Hepatocyte (in vitro differentiated cells): ENCODE measurements around the gene PIK3R6. TPM values are rescaled to one million over a fixed set of nuclear protein-coding genes. Genes with fewer than 3 reads are reported as not detected.

Source experiments
- DNase-seq: peaks from one replicate; pipeline ENCODE4 v3.0.0-alpha.2; 2016; ENCODE audit warnings: low spot score
- H2AFZ ChIP-seq: fragments of 200-600 bp; sonication (generic); 2 replicates; pipeline ENCODE4 v1.6.0; 2016; ENCODE audit warnings: antibody characterized with exemption, mild to moderate bottlenecking
- H3K27ac ChIP-seq: fragments of 200-600 bp; sonication (generic); 2 replicates; pipeline ENCODE4 v1.5.1; 2016; ENCODE audit warnings: mild to moderate bottlenecking
- H3K27me3 ChIP-seq: fragments of 200-600 bp; sonication (generic); 2 replicates; pipeline ENCODE4 v1.6.1; 2016
- H3K36me3 ChIP-seq: fragments of 200-600 bp; sonication (generic); replicated peaks from 2 replicates; pipeline ENCODE4 v1.5.1; 2016; ENCODE audit warnings: low read depth; ENCODE audit not compliant: insufficient read depth
- H3K4me1 ChIP-seq: fragments of 200-600 bp; sonication (generic); 2 replicates; pipeline ENCODE4 v1.5.1; 2016; ENCODE audit warnings: mild to moderate bottlenecking, moderate library complexity; ENCODE audit not compliant: insufficient read depth
- H3K4me2 ChIP-seq: fragments of 200-600 bp; sonication (generic); 2 replicates; pipeline ENCODE4 v1.6.0; 2016
- H3K4me3 ChIP-seq: fragments of 200-600 bp; sonication (generic); 2 replicates; pipeline ENCODE4 v1.5.1; 2016; ENCODE audit warnings: mild to moderate bottlenecking
- H3K79me2 ChIP-seq: fragments of 200-600 bp; sonication (generic); 2 replicates; pipeline ENCODE4 v1.6.0; 2017; ENCODE audit warnings: mild to moderate bottlenecking
- H3K9me2 ChIP-seq: fragments of 200-600 bp; sonication (generic); replicated peaks from 2 replicates; pipeline ENCODE4 v1.6.0; 2017; ENCODE audit warnings: mild to moderate bottlenecking; ENCODE audit not compliant: insufficient read depth
- H3K9me3 ChIP-seq: fragments of 200-600 bp; sonication (generic); 2 replicates; pipeline ENCODE4 v1.5.1; 2016; ENCODE audit warnings: low read depth, mild to moderate bottlenecking
- H4K20me1 ChIP-seq: fragments of 200-600 bp; sonication (generic); 2 replicates; pipeline ENCODE4 v1.6.0; 2016; ENCODE audit warnings: mild to moderate bottlenecking; ENCODE audit not compliant: insufficient read depth, poor library complexity, severe bottlenecking
- EZH2 ChIP-seq: fragments of 200-600 bp; sonication (generic); IDR thresholded peaks from 2 replicates; pipeline ENCODE4 v1.6.1; 2016; ENCODE audit warnings: antibody characterized with exemption, mild to moderate bottlenecking, borderline replicate concordance
- EZH2phosphoT487 ChIP-seq: fragments of 200-600 bp; sonication (generic); IDR thresholded peaks from one replicate; pipeline ENCODE4 v1.6.1; 2018; ENCODE audit warnings: antibody characterized with exemption, mild to moderate bottlenecking, low read depth, moderate library complexity; ENCODE audit not compliant: unreplicated experiment, severe bottlenecking
- WGBS: methylation state at CpG from one replicate; pipeline ENCODE4 v1.1.6; 2016; ENCODE audit warnings: low lambda C conversion rate; ENCODE audit errors: missing lambda C conversion rate; 5-methylcytosine and 5-hydroxymethylcytosine counted together
- polyA plus RNA-seq: library from polyadenylated mRNA; unstranded; fragments of >200 nt; fragmentation: Nextera tagmentation; extraction: Ambion mirVana; gene quantifications from 2 replicates; pipeline ENCODE4 v1.2.1, GENCODE V29; 2016
- total RNA-seq: library from RNA; depleted of rRNA; stranded (reverse); fragments of >200 nt; gene quantifications from 2 replicates; pipeline ENCODE4 v1.2.3, GENCODE V29; 2014
- TF ChIP-seq, protein P1 (sequence below): fragments of 200-600 bp; sonication (generic); IDR thresholded peaks from 2 replicates; pipeline ENCODE4 v1.5.1; 2016; ENCODE audit warnings: antibody characterized with exemption, mild to moderate bottlenecking; ENCODE audit not compliant: poor library complexity

Gene PIK3R6
- total and polyA plus RNA-seq, 2 experiments from 2014 or later = 0.07 to 0.10 TPM

DNA sequence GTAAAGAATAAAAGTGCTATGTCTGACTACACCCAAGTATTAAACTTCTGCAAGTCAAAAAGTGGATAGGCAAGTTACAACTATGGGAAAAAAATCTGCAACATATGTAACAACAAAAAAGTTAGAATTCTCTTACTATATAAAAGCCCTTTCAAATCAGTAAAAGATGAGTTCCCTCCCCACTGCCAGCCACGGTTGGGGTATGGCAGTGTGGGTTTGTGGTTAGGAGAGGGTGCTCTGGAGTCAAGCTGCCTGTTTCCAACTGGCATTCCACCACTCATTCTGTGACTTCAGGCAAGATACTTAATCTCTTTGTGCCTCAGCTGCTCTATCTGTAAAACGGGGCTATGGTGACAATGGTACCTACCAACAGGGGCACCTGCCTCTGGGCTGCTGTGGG is 41.7 kb downstream of the PIK3R6 start:
- H3K79me2 ChIP-seq = no peaks in the 10 kb centered on the region
- H3K9me2 ChIP-seq = no peaks in the 10 kb centered on the region
- no peaks in the 10 kb centered on the region for H4K20me1 ChIP-seq
- H2AFZ ChIP-seq = no peak overlapping the region
- no peaks in the 10 kb centered on the region for H3K36me3 ChIP-seq
- no peak overlapping the region for H3K27ac ChIP-seq
- no peak overlapping the region for H3K4me3 ChIP-seq
- H3K9me3 ChIP-seq = no peaks in the 10 kb centered on the region
- H3K4me1 ChIP-seq = no peaks in the 10 kb centered on the region
- 81% methylated on average over 2 of the region's 2 CpGs for WGBS
- TF ChIP-seq, protein P1, sequence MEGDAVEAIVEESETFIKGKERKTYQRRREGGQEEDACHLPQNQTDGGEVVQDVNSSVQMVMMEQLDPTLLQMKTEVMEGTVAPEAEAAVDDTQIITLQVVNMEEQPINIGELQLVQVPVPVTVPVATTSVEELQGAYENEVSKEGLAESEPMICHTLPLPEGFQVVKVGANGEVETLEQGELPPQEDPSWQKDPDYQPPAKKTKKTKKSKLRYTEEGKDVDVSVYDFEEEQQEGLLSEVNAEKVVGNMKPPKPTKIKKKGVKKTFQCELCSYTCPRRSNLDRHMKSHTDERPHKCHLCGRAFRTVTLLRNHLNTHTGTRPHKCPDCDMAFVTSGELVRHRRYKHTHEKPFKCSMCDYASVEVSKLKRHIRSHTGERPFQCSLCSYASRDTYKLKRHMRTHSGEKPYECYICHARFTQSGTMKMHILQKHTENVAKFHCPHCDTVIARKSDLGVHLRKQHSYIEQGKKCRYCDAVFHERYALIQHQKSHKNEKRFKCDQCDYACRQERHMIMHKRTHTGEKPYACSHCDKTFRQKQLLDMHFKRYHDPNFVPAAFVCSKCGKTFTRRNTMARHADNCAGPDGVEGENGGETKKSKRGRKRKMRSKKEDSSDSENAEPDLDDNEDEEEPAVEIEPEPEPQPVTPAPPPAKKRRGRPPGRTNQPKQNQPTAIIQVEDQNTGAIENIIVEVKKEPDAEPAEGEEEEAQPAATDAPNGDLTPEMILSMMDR = no peak
- DNase-seq = no peak
- no peaks in the 10 kb centered on the region for H3K27me3 ChIP-seq
- no peak overlapping the region for H3K4me2 ChIP-seq

DNA sequence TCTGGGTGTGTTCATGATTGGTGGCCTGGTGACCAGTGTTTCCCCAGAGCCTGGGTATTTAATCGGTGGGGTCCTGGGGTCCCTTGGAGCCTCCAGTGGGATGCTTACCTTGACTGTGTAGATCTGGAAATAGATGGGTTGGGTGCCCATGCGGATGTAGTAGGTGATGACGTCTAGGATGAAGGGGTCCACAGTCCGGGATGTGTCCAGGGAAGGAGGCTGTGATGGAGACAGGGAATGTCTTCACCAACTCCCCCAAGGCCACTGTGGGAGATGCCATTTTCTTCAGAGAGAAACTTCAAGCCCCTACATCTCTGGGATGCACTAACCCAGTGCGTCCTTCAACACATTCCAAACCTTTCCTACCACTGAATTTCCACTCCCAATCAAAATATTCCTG is 44.2 kb downstream of the PIK3R6 start:
- DNase-seq = no peak
- H3K4me2 ChIP-seq = no peak overlapping the region
- no peaks in the 10 kb centered on the region for H3K79me2 ChIP-seq
- H3K36me3 ChIP-seq = no peaks in the 10 kb centered on the region
- 96% methylated on average over 5 of the region's 5 CpGs for WGBS
- no peaks in the 10 kb centered on the region for H3K4me1 ChIP-seq
- H3K27me3 ChIP-seq = no peaks in the 10 kb centered on the region
- no peaks in the 10 kb centered on the region for H3K9me2 ChIP-seq
- TF ChIP-seq, protein P1 = no peak
- TF ChIP-seq EZH2phosphoT487 (no peak), EZH2 (no peak)
- H3K4me3 ChIP-seq = no peak overlapping the region
- H3K9me3 ChIP-seq = no peaks in the 10 kb centered on the region
- no peak overlapping the region for H3K27ac ChIP-seq
- no peaks in the 10 kb centered on the region for H4K20me1 ChIP-seq
- H2AFZ ChIP-seq = no peak overlapping the region

DNA sequence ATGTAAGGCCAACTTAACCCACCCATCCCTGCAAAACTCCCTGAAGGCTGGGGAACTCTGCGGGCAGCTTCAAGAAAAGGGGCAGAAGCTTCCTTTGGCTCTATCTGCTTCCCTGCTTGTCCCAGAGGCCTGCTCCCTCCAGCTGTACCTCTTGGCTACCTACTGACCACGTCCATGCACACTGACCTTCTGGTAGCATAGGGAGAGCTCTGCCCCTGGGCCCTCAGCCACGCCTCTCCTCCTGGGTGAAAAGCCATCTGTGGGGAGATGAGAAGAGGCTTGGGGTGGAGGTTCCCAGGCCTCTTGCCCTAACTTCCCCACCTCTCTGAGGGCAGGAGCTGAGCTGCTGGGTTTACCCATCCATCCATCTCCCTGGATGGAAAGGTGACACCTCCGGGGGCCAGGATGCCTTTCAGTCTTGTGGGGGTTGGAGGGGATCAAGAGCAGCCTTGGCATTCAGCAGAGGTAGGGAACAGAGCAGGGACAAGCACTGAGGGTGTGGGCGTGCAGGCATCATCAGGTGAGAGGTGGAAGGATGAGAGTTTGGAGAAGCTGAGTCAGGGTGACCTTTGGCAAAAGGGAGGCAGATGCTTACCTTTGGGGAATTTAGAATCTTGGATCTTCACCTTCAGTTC is 45.0 kb downstream of the PIK3R6 start:
- 81% methylated on average over 5 of the region's 5 CpGs for WGBS
- Histone ChIP-seq H4K20me1 (no peaks in the 10 kb centered on the region), H2AFZ (no peak overlapping the region), H3K9me2 (no peaks in the 10 kb centered on the region), H3K27ac (no peak overlapping the region), H3K9me3 (no peaks in the 10 kb centered on the region), H3K27me3 (no peaks in the 10 kb centered on the region), H3K4me2 (no peak overlapping the region), H3K4me1 (no peaks in the 10 kb centered on the region), H3K36me3 (no peaks in the 10 kb centered on the region), H3K4me3 (no peak overlapping the region), H3K79me2 (no peaks in the 10 kb centered on the region)
- DNase-seq = no peak
- no peak for TF ChIP-seq EZH2
- TF ChIP-seq, protein P1 = no peak
- TF ChIP-seq EZH2phosphoT487 = no peak
